Stimulated activated CD8-positive, alpha-beta memory T cell treated with anti-CD3 and anti-CD28 coated beads, Interleukin-4, amount 100 ng/mL, for 48 hours (primary cell): ENCODE measurements around the gene ST6GAL1.
"Not testable (repeated sequence)": the region's sequence is repeated elsewhere in the genome, so short reads cannot be mapped to it uniquely, and the experiment has no call there.

Source experiments
- DNase-seq: peaks from one replicate; pipeline ENCODE4 v3.0.0-alpha.2; 2020

ST6GAL1 gene

GRCh38 chr3:186997473-186997939, 67.2 kb downstream of the ST6GAL1 start:
- peak; percentile 18 for DNase-seq

GRCh38 chr3:186998937-186999368, 68.6 kb downstream of the ST6GAL1 start:
- peak; percentile 20 for DNase-seq

- peak; percentile 28 for DNase-seq
Observed at GRCh38 chr3:187000711-187001151, 70.4 kb downstream of the ST6GAL1 start.

GRCh38 chr3:187002915-187003314, 72.6 kb downstream of the ST6GAL1 start:
- DNase-seq = peak; percentile 17

GRCh38 chr3:187005827-187006481, 75.6 kb downstream of the ST6GAL1 start:
- DNase-seq = no peak

GRCh38 chr3:187006864-187007630, 76.7 kb downstream of the ST6GAL1 start:
- peak; percentile 15 for DNase-seq

- DNase-seq = peak; percentile 6
Observed at GRCh38 chr3:187010382-187010781, 80.1 kb downstream of the ST6GAL1 start.

- DNase-seq = no peak
Observed at GRCh38 chr3:187011915-187012314, 81.6 kb downstream of the ST6GAL1 start.

GRCh38 chr3:187012609-187013051, 82.3 kb downstream of the ST6GAL1 start:
- peak; percentile 59 for DNase-seq

- DNase-seq = peak; percentile 23
Observed at GRCh38 chr3:187013159-187013716, 82.9 kb downstream of the ST6GAL1 start.

- peak; percentile 19 for DNase-seq
Observed at GRCh38 chr3:187014417-187014864, 84.1 kb downstream of the ST6GAL1 start.

- peak; percentile 23 for DNase-seq
Observed at GRCh38 chr3:187015903-187016638, 85.7 kb downstream of the ST6GAL1 start.

GRCh38 chr3:187016639-187017345, 86.5 kb downstream of the ST6GAL1 start:
- peak; percentile 27 for DNase-seq

GRCh38 chr3:187017511-187018230, 87.3 kb downstream of the ST6GAL1 start:
- no peak for DNase-seq

GRCh38 chr3:187019542-187020072, 89.3 kb downstream of the ST6GAL1 start:
- no peak for DNase-seq

GRCh38 chr3:187020376-187020775, 90.0 kb downstream of the ST6GAL1 start:
- DNase-seq = no peak

- no peak for DNase-seq
Observed at GRCh38 chr3:187021748-187022402, 91.5 kb downstream of the ST6GAL1 start.

- DNase-seq = no peak
Observed at GRCh38 chr3:187022403-187023029, 92.2 kb downstream of the ST6GAL1 start.

- DNase-seq = not testable (repeated sequence)
Observed at GRCh38 chr3:187023340-187023739, 93.0 kb downstream of the ST6GAL1 start.
